Natural killer cell (primary cell): ENCODE measurements around the gene ARHGAP12. TPM values are rescaled to one million over a fixed set of nuclear protein-coding genes. Genes with fewer than 3 reads are reported as not detected.

Experiments
- ATAC-seq, 3 donors: fragments of 150-1000 bp in 2 of 3; fragments of 200-7000 bp in 1 of 3; cut with Tn5 transposase; 1 replicate in 1 of 3; 2 replicates in 2 of 3; pipeline ENCODE4 v1.10.0; 2021; ENCODE audit warnings: mild to moderate bottlenecking in 2 of 3, moderate library complexity in 2 of 3
- DNase-seq, 2 donors: peaks; one replicate each; pipeline versions ENCODE4 v3.0.0 to v3.0.0-alpha.2; 2013 to 2021; ENCODE audit warnings: mixed read lengths in 1 of 2
- H3K27ac ChIP-seq: one replicate; pipeline ENCODE4 v1.5.1; 2013; ENCODE audit warnings: mild to moderate bottlenecking, low read length
- H3K27me3 ChIP-seq: one replicate; pipeline ENCODE4 v1.6.1; 2013; ENCODE audit warnings: low read length; ENCODE audit not compliant: control insufficient read depth, insufficient read depth
- H3K36me3 ChIP-seq: one replicate; pipeline ENCODE4 v1.6.1; 2013; ENCODE audit warnings: low read length; ENCODE audit not compliant: control insufficient read depth, insufficient read depth
- H3K4me1 ChIP-seq: one replicate; pipeline ENCODE4 v1.6.1; 2013; ENCODE audit warnings: low read length; ENCODE audit not compliant: control insufficient read depth, insufficient read depth
- H3K4me3 ChIP-seq: one replicate; pipeline ENCODE4 v1.5.1; 2013; ENCODE audit warnings: low read length
- H3K9me3 ChIP-seq: one replicate; pipeline ENCODE4 v1.6.1; 2013; ENCODE audit warnings: low read length; ENCODE audit not compliant: control insufficient read depth, insufficient read depth
- H3K27ac Mint-ChIP-seq, 2 donors: one replicate each; pipeline ENCODE4 v1.8.0; 2022; ENCODE audit warnings: mild to moderate bottlenecking in 2 of 2, mixed read lengths in 2 of 2, moderate library complexity in 1 of 2
- H3K27me3 Mint-ChIP-seq, 2 donors: one replicate each; pipeline ENCODE4 v1.8.0; 2022; ENCODE audit warnings: low read depth in 2 of 2, mixed read lengths in 2 of 2
- H3K36me3 Mint-ChIP-seq: one replicate; pipeline ENCODE4 v1.8.0; 2022; ENCODE audit warnings: mixed read lengths
- H3K4me1 Mint-ChIP-seq, 2 donors: one replicate each; pipeline ENCODE4 v1.8.0; 2022; ENCODE audit warnings: mixed read lengths in 2 of 2
- H3K4me3 Mint-ChIP-seq: one replicate; pipeline ENCODE4 v1.8.0; 2022; ENCODE audit warnings: mild to moderate bottlenecking, moderate library complexity, mixed read lengths
- H3K9me3 Mint-ChIP-seq, 2 donors: one replicate each; pipeline ENCODE4 v1.8.0; 2022; ENCODE audit warnings: mixed read lengths in 2 of 2
- WGBS: methylation state at CpG from one replicate; pipeline ENCODE4 v1.1.7; 2013; ENCODE audit warnings: missing lambda C conversion rate; ENCODE audit not compliant: insufficient coverage; 5-methylcytosine and 5-hydroxymethylcytosine counted together
- intact Hi-C: fragments of 100-400 bp; cut with micrococcal nuclease; formaldehyde crosslinking; loops from one replicate; pipeline ENCODE4 v1.14.2; 2022
- total RNA-seq, 4 donors: library from RNA; stranded (reverse); fragments of 120-200 nt in 1 of 4; gene quantifications; one replicate each; pipeline versions ENCODE4 v1.2.3 to v1.2.4, GENCODE V29; 2013 to 2022
- TF ChIP-seq, protein P1 (sequence below): fragments of 200-600 bp; IDR thresholded peaks from one replicate; pipeline ENCODE4 v1.8.0; 2022; ENCODE audit warnings: antibody characterized with exemption

ARHGAP12 gene
- total RNA-seq, 3 donors from 2014 or later (not counting 1 experiment from before 2014, with no cell fraction given), result 35.1 to 40.2 (median 40.2) TPM

DNA sequence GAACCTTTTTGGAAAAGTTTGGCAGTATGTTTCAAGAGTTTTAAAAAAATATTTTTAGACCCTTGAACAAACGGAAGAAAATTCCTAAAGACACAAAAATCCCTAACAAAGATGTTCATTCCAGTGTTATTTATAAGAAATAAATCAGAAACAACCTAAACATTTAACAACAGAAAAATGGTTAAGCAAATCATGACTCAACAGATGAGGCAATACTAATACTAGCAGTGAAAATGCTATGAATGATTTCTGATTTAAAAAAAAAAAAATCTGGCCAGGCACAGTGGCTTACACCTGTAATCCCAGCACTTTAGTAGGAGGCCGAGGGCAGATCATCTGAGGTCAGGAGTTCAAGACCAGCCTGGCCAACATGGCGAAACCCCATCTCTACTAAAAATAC lies 61.0 kb downstream of the ARHGAP12 start:
- Mint-ChIP-seq H3K4me1 (peaks cover 20 to 26% of the 10 kb centered on the region in 2 donors), H3K27ac (no peak overlapping the region), H3K27me3 (no peaks in the 10 kb centered on the region), H3K9me3 (no peaks in the 10 kb centered on the region), H3K4me3 (no peak overlapping the region), H3K36me3 (no peaks in the 10 kb centered on the region)
- Histone ChIP-seq H3K36me3 (no peaks in the 10 kb centered on the region), H3K4me3 (no peak overlapping the region), H3K27ac (no peak overlapping the region), H3K27me3 (no peaks in the 10 kb centered on the region), H3K4me1 (peaks cover under 1% of the 10 kb centered on the region), H3K9me3 (no peaks in the 10 kb centered on the region)
- DNase-seq, result no peak
- intact Hi-C loops, result loop anchor here (10.0 kb wide), 1 partner anchor 337 kb away; no protein-coding TSS in a partner anchor
- ATAC-seq, result no peak
- TF ChIP-seq, protein P1, sequence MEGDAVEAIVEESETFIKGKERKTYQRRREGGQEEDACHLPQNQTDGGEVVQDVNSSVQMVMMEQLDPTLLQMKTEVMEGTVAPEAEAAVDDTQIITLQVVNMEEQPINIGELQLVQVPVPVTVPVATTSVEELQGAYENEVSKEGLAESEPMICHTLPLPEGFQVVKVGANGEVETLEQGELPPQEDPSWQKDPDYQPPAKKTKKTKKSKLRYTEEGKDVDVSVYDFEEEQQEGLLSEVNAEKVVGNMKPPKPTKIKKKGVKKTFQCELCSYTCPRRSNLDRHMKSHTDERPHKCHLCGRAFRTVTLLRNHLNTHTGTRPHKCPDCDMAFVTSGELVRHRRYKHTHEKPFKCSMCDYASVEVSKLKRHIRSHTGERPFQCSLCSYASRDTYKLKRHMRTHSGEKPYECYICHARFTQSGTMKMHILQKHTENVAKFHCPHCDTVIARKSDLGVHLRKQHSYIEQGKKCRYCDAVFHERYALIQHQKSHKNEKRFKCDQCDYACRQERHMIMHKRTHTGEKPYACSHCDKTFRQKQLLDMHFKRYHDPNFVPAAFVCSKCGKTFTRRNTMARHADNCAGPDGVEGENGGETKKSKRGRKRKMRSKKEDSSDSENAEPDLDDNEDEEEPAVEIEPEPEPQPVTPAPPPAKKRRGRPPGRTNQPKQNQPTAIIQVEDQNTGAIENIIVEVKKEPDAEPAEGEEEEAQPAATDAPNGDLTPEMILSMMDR, result no peak
- WGBS, result 97% methylated on average over 2 of the region's 3 CpGs

- 94% methylated on average over 3 of the region's 4 CpGs for WGBS
Observed at GRCh38 chr10:31866118-31866670, 62.4 kb downstream of the ARHGAP12 start.

GRCh38 chr10:31864834-31865518 lies 63.7 kb downstream of the ARHGAP12 start:
- no peak overlapping the region for H3K4me3 Mint-ChIP-seq
- intact Hi-C loops, result loop anchor here (5.0 to 10.0 kb wide), 2 partner anchors 62 to 340 kb away; partner anchors contain the start of gene ARHGAP12
- Histone ChIP-seq H3K27ac (no peak overlapping the region), H3K4me1 (peaks cover 4% of the 10 kb centered on the region), H3K27me3 (no peaks in the 10 kb centered on the region), H3K4me3 (no peak overlapping the region), H3K9me3 (no peaks in the 10 kb centered on the region), H3K36me3 (peaks cover 11% of the 10 kb centered on the region)
- no peaks in the 10 kb centered on the region for H3K36me3 Mint-ChIP-seq
- H3K27ac Mint-ChIP-seq, result peak overlapping the region in 1 of 2 donors; percentile 7
- ATAC-seq, result no peak
- no peaks in the 10 kb centered on the region for H3K9me3 Mint-ChIP-seq
- peaks cover 25 to 31% of the 10 kb centered on the region in 2 donors for H3K4me1 Mint-ChIP-seq
- DNase-seq, result no peak
- 82% methylated on average over 5 of the region's 5 CpGs for WGBS
- no peaks in the 10 kb centered on the region for H3K27me3 Mint-ChIP-seq
- TF ChIP-seq, protein P1, result no peak

More at GRCh38 chr10:31866118-31866670, 62.4 kb downstream of the ARHGAP12 start:
- no peaks in the 10 kb centered on the region for H3K9me3 ChIP-seq
- no peaks in the 10 kb centered on the region for H3K27me3 Mint-ChIP-seq
- H3K27ac Mint-ChIP-seq, result no peak overlapping the region
- intact Hi-C loops, result loop anchor here (10.0 kb wide), 1 partner anchor 339 kb away; no protein-coding TSS in a partner anchor
- DNase-seq (no peak), ATAC-seq (no peak)
- TF ChIP-seq, protein P1, result no peak
- no peak overlapping the region for H3K27ac ChIP-seq
- no peak overlapping the region for H3K4me3 Mint-ChIP-seq
- no peak overlapping the region for H3K4me3 ChIP-seq
- peaks cover under 1% of the 10 kb centered on the region for H3K36me3 ChIP-seq
- peaks cover 4% of the 10 kb centered on the region for H3K4me1 ChIP-seq
- H3K4me1 Mint-ChIP-seq, result peaks cover 25 to 31% of the 10 kb centered on the region in 2 donors
- no peaks in the 10 kb centered on the region for H3K36me3 Mint-ChIP-seq
- no peaks in the 10 kb centered on the region for H3K27me3 ChIP-seq
- no peaks in the 10 kb centered on the region for H3K9me3 Mint-ChIP-seq
